A673 (cell line): Measurements from ENCODE around the gene CSNK1D.

Experiments used
- EZH2 ChIP-seq: fragments of 200-600 bp; sonication (generic); IDR thresholded peaks from 2 replicates; pipeline ENCODE4 v1.6.1; 2017; ENCODE audit warnings: borderline replicate concordance, low read depth, mild to moderate bottlenecking, mixed read lengths, antibody characterized with exemption, low read length; ENCODE audit not compliant: poor library complexity, severe bottlenecking
- TF ChIP-seq, protein P1 (sequence below): fragments of 300-800, 200-600 bp; sonication (generic); conservative IDR thresholded peaks from 2 replicates; pipeline ENCODE4 v1.5.1; 2017; ENCODE audit warnings: low read depth, mild to moderate bottlenecking, antibody characterized with exemption, low read length, moderate library complexity, mixed read lengths

DNA sequence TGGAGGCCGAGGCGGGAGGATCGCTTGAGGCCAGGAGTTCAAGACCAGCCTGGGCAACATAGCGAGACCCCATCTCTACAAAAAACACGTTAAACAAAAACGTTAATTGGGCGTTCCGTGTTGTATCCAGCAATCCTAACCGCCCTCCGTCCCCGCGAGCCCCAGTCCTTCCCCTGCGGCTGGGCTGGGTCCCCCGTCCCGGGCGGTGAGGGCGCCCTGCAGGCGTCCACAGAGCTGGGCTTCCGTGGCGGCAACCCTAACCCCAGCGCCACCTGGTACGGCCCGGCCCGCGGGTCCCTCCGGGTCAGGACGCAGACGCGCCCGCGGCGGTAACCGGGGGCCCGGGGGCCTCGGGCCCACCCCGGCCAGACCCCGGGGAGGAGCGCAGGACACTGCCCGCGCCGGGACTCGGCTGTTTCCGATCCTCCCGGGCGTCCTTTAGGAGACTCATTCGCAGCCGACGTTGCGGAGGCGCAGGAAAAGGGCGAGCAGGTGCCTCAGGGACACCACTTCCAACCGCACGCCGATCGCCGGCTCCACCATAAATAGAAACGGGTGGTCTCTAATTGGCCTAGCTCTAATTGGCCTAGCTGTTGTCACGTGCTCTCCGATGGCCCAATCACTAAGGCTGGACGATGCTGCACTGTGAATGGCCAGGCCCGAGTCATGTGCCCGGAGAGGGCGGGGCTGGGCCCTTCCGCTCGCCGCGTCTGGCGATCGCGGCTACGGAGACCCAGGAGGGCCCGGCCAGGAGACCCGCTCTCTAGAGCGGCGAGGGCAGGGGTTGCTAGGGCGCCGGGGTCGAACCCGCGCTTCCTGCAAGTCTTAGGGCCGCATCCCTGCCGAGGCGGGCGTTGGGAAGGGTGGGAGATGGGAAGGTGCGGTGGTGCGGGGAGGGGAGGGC, 19.0 kb upstream of the CSNK1D start:
- TF ChIP-seq, protein P1, sequence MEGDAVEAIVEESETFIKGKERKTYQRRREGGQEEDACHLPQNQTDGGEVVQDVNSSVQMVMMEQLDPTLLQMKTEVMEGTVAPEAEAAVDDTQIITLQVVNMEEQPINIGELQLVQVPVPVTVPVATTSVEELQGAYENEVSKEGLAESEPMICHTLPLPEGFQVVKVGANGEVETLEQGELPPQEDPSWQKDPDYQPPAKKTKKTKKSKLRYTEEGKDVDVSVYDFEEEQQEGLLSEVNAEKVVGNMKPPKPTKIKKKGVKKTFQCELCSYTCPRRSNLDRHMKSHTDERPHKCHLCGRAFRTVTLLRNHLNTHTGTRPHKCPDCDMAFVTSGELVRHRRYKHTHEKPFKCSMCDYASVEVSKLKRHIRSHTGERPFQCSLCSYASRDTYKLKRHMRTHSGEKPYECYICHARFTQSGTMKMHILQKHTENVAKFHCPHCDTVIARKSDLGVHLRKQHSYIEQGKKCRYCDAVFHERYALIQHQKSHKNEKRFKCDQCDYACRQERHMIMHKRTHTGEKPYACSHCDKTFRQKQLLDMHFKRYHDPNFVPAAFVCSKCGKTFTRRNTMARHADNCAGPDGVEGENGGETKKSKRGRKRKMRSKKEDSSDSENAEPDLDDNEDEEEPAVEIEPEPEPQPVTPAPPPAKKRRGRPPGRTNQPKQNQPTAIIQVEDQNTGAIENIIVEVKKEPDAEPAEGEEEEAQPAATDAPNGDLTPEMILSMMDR = no peak
- TF ChIP-seq EZH2 = no peak
